ENCODE data around the gene PTPRB.

Gene PTPRB

GRCh38 chr12:70604662-70605061, 32.6 kb downstream of the PTPRB start:
- Histone ChIP-seq H2AFZ (ENCODE audit: low read depth, low read length) (no peak overlapping the region), H3K4me1 (ENCODE audit: insufficient read depth, low read length) (peaks cover 10% of the 10 kb centered on the region), H3K9me3 (ENCODE audit: low read length) (no peaks in the 10 kb centered on the region), H3K27me3 (ENCODE audit: insufficient read depth, low read length) (peaks cover 8% of the 10 kb centered on the region), H3K36me3 (ENCODE audit: insufficient read depth, low read length) (no peaks in the 10 kb centered on the region), H3K4me3 (ENCODE audit: low read length) (no peak overlapping the region)

DNA sequence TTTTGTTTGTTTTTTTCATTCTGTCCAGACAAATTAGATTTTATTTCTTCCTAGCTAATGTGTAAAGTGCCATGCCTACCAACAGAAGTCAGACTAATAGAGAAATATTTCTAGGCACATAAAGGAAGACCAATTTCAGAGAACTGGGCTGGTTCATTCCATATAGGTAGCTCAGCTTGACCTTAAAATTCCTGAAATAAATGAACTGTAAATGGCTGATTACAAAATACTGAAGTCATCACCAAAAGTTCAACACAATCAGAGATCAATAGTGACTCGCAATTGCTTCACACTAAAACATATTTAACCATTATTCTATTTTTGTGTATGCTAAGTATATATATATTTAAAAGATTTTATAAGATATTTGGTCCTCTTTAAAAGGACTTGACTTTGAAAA, 34.2 kb downstream of the PTPRB start:
- no peak overlapping the region for H2AFZ ChIP-seq (ENCODE audit: low read depth, low read length)
- no peak overlapping the region for H3K4me3 ChIP-seq (ENCODE audit: low read length)
- no peaks in the 10 kb centered on the region for H3K9me3 ChIP-seq (ENCODE audit: low read length)
- H3K36me3 ChIP-seq (ENCODE audit: insufficient read depth, low read length): no peaks in the 10 kb centered on the region
- peaks cover 3% of the 10 kb centered on the region for H3K4me1 ChIP-seq (ENCODE audit: insufficient read depth, low read length)
- H3K27me3 ChIP-seq (ENCODE audit: insufficient read depth, low read length): no peaks in the 10 kb centered on the region

- H3K27me3 ChIP-seq (ENCODE audit: insufficient read depth, low read length): no peaks in the 10 kb centered on the region
- H3K4me1 ChIP-seq (ENCODE audit: insufficient read depth, low read length): peaks cover 3% of the 10 kb centered on the region
Measured at GRCh38 chr12:70598467-70599193, 38.6 kb downstream of the PTPRB start.

DNA sequence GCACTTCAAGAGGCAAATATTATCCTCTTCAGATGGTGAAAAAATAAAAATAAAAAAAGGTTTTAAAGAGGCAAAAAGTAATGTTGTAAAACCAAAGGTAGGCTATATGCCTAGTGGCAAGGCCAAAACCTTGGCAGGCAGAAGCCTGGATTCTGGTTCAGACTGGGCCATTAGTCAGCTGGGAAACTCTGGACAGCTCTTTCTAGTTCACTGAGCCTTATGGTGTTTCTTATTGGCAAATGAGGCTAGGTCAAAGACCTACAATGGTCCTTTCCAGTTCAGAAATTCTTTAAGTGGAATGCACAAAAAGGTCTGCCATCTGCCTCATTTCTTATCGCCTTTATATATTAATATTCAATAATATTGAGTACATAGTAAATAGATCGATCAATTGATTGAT, 44.6 kb downstream of the PTPRB start:
- H2AFZ ChIP-seq (ENCODE audit: low read depth, low read length): no peak overlapping the region

More at GRCh38 chr12:70598467-70599193, 38.6 kb downstream of the PTPRB start:
- no peak overlapping the region for H3K4me3 ChIP-seq (ENCODE audit: low read length)
- H3K9me3 ChIP-seq (ENCODE audit: low read length): no peaks in the 10 kb centered on the region
- no peak overlapping the region for H2AFZ ChIP-seq (ENCODE audit: low read depth, low read length)
- no peaks in the 10 kb centered on the region for H3K36me3 ChIP-seq (ENCODE audit: insufficient read depth, low read length)

DNA sequence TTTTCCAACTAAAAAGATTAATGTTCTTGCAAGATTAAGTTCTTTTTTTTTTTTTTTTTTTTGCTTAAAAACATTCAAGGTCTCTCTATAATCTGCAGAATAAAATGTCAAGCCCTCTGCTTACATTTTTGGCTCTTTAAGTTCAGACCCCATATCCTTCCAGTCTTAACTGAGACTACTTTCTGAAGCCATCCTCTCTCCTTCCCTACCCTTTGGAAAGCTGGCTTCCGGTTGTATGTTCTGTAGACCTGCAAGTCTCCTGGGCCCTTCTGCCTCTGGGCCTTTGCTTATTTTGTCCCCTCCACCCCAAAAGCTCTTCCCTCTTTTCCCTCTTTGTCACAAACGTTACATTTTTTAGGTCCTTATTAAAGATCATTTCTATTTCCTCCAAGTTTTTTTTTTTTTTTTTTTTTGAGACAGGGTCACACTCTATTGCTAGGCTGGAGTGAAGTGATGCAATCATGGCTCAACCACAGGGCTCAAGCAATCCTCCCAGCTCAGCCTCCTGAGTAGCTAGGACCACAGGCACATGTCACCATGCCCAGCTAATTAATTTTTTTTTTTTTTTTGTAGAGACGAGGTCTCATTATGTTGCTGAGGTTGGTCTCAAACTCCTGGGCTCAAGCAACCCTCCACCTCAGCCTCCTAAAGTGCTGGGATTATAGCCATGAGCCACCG, 46.5 kb downstream of the PTPRB start:
- H3K4me3 ChIP-seq (ENCODE audit: low read length): no peak overlapping the region
- H2AFZ ChIP-seq (ENCODE audit: low read depth, low read length): no peak overlapping the region
- H3K9me3 ChIP-seq (ENCODE audit: low read length): no peaks in the 10 kb centered on the region
- H3K4me1 ChIP-seq (ENCODE audit: insufficient read depth, low read length): no peaks in the 10 kb centered on the region
- H3K36me3 ChIP-seq (ENCODE audit: insufficient read depth, low read length): no peaks in the 10 kb centered on the region
- H3K27me3 ChIP-seq (ENCODE audit: insufficient read depth, low read length): no peaks in the 10 kb centered on the region

More for the DNA sequence above, 44.6 kb downstream of the PTPRB start:
- H3K27me3 ChIP-seq (ENCODE audit: insufficient read depth, low read length): no peaks in the 10 kb centered on the region
- no peaks in the 10 kb centered on the region for H3K4me1 ChIP-seq (ENCODE audit: insufficient read depth, low read length)
- no peak overlapping the region for H3K4me3 ChIP-seq (ENCODE audit: low read length)
- H3K36me3 ChIP-seq (ENCODE audit: insufficient read depth, low read length): no peaks in the 10 kb centered on the region
- no peaks in the 10 kb centered on the region for H3K9me3 ChIP-seq (ENCODE audit: low read length)

DNA sequence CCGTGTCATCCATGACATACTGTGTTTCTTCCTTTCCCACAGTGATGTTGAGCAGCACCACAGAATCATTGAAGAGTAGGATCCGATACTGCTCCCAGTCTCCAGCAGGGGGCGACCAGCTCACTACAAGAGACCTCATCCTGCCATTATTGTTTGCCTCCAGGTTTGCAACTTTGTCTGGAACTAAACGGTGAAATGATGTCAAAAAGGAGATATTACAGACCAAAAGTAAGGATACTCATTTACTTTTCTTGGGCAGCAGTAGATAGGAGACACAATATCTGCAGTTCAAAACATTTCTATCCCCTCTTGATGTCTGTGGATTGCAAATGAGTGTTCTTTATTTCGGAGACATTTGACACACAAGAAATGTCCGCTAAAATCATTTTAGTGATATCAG, 47.2 kb downstream of the PTPRB start:
- no peaks in the 10 kb centered on the region for H3K4me1 ChIP-seq (ENCODE audit: insufficient read depth, low read length)
- H3K9me3 ChIP-seq (ENCODE audit: low read length): no peaks in the 10 kb centered on the region
- no peak overlapping the region for H2AFZ ChIP-seq (ENCODE audit: low read depth, low read length)
- no peaks in the 10 kb centered on the region for H3K27me3 ChIP-seq (ENCODE audit: insufficient read depth, low read length)
- H3K36me3 ChIP-seq (ENCODE audit: insufficient read depth, low read length): no peaks in the 10 kb centered on the region
- H3K4me3 ChIP-seq (ENCODE audit: low read length): no peak overlapping the region

DNA sequence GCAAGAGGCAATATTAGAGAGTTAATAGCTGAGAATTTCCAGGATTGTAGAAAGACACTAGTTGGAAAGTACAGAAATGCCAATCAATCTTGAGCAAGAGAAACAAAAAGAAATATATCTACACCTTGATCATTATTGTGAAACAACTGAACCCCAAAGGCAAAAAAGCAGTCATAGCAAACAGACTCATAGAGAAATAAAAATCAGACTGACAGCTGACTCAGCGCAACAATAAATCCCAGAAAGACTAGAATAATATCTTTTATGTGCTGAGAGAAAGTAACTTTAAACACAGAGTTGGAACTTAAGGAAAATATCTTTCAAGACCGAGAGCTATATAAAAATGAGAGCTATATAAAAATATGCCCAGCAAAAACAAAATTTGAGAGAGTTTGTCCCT, 52.9 kb downstream of the PTPRB start:
- no peaks in the 10 kb centered on the region for H3K27me3 ChIP-seq (ENCODE audit: insufficient read depth, low read length)
- no peaks in the 10 kb centered on the region for H3K9me3 ChIP-seq (ENCODE audit: low read length)
- no peak overlapping the region for H2AFZ ChIP-seq (ENCODE audit: low read depth, low read length)
- H3K36me3 ChIP-seq (ENCODE audit: insufficient read depth, low read length): no peaks in the 10 kb centered on the region
- no peak overlapping the region for H3K4me3 ChIP-seq (ENCODE audit: low read length)
- no peaks in the 10 kb centered on the region for H3K4me1 ChIP-seq (ENCODE audit: insufficient read depth, low read length)

GRCh38 chr12:70583251-70583650, 54.0 kb downstream of the PTPRB start:
- H3K4me3 ChIP-seq (ENCODE audit: low read length): no peak overlapping the region
- H3K4me1 ChIP-seq (ENCODE audit: insufficient read depth, low read length): no peaks in the 10 kb centered on the region
- H2AFZ ChIP-seq (ENCODE audit: low read depth, low read length): no peak overlapping the region
- H3K36me3 ChIP-seq (ENCODE audit: insufficient read depth, low read length): no peaks in the 10 kb centered on the region
- H3K9me3 ChIP-seq (ENCODE audit: low read length): no peaks in the 10 kb centered on the region
- H3K27me3 ChIP-seq (ENCODE audit: insufficient read depth, low read length): no peaks in the 10 kb centered on the region

GRCh38 chr12:70581208-70581607, 56.0 kb downstream of the PTPRB start:
- no peaks in the 10 kb centered on the region for H3K9me3 ChIP-seq (ENCODE audit: low read length)
- no peaks in the 10 kb centered on the region for H3K36me3 ChIP-seq (ENCODE audit: insufficient read depth, low read length)
- no peak overlapping the region for H2AFZ ChIP-seq (ENCODE audit: low read depth, low read length)
- no peaks in the 10 kb centered on the region for H3K4me1 ChIP-seq (ENCODE audit: insufficient read depth, low read length)
- H3K27me3 ChIP-seq (ENCODE audit: insufficient read depth, low read length): no peaks in the 10 kb centered on the region
- H3K4me3 ChIP-seq (ENCODE audit: low read length): no peak overlapping the region

DNA sequence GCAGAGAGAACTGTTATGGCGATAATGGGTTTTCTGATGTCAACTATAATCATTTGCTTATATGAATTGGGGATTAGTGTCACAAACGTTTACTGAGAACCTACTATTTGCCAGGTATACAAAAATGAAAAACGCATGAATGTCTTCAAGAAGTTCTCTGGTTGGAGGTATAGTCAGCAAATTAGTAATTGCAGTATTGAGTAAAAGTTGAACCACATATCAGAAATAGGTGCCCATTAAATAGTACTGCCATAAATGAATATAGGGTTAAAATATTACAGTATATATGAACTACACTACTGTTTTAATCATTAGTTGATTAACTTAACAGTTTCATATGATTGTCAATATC, 60.0 kb downstream of the PTPRB start:
- Histone ChIP-seq H3K4me1 (ENCODE audit: insufficient read depth, low read length) (no peaks in the 10 kb centered on the region), H3K36me3 (ENCODE audit: insufficient read depth, low read length) (no peaks in the 10 kb centered on the region), H3K4me3 (ENCODE audit: low read length) (no peak overlapping the region), H3K9me3 (ENCODE audit: low read length) (no peaks in the 10 kb centered on the region), H2AFZ (ENCODE audit: low read depth, low read length) (no peak overlapping the region), H3K27me3 (ENCODE audit: insufficient read depth, low read length) (no peaks in the 10 kb centered on the region)

GRCh38 chr12:70576341-70577282, 60.6 kb downstream of the PTPRB start:
- Histone ChIP-seq H3K9me3 (ENCODE audit: low read length) (no peaks in the 10 kb centered on the region), H3K4me3 (ENCODE audit: low read length) (no peak overlapping the region), H3K4me1 (ENCODE audit: insufficient read depth, low read length) (no peaks in the 10 kb centered on the region), H3K27me3 (ENCODE audit: insufficient read depth, low read length) (no peaks in the 10 kb centered on the region), H3K36me3 (ENCODE audit: insufficient read depth, low read length) (no peaks in the 10 kb centered on the region), H2AFZ (ENCODE audit: low read depth, low read length) (no peak overlapping the region)

- H3K4me1 ChIP-seq (ENCODE audit: insufficient read depth, low read length): no peaks in the 10 kb centered on the region
- no peak overlapping the region for H3K4me3 ChIP-seq (ENCODE audit: low read length)
- no peaks in the 10 kb centered on the region for H3K36me3 ChIP-seq (ENCODE audit: insufficient read depth, low read length)
- H3K9me3 ChIP-seq (ENCODE audit: low read length): no peaks in the 10 kb centered on the region
- H2AFZ ChIP-seq (ENCODE audit: low read depth, low read length): no peak overlapping the region
- no peaks in the 10 kb centered on the region for H3K27me3 ChIP-seq (ENCODE audit: insufficient read depth, low read length)
Measured at GRCh38 chr12:70571705-70572268, 65.4 kb downstream of the PTPRB start.

- H2AFZ ChIP-seq (ENCODE audit: low read depth, low read length): no peak overlapping the region
- no peaks in the 10 kb centered on the region for H3K27me3 ChIP-seq (ENCODE audit: insufficient read depth, low read length)
- no peaks in the 10 kb centered on the region for H3K36me3 ChIP-seq (ENCODE audit: insufficient read depth, low read length)
- H3K4me3 ChIP-seq (ENCODE audit: low read length): no peak overlapping the region
- H3K9me3 ChIP-seq (ENCODE audit: low read length): no peaks in the 10 kb centered on the region
- H3K4me1 ChIP-seq (ENCODE audit: insufficient read depth, low read length): no peaks in the 10 kb centered on the region
Measured at GRCh38 chr12:70571029-70571428, 66.2 kb downstream of the PTPRB start.
